KOPT-K1 (cell line): ENCODE data around the gene GDPD2.
"Not testable (repeated sequence)": the region's sequence is repeated elsewhere in the genome, so short reads cannot be mapped to it uniquely, and the experiment has no call there.

Experiments used
- H3K27ac ChIP-seq: fragments of 200-600 bp; sonication (generic); 2 replicates; pipeline ENCODE4 v1.5.1; 2016; ENCODE audit warnings: antibody characterized with exemption, mild to moderate bottlenecking, low read depth, low read length; ENCODE audit not compliant: poor library complexity, severe bottlenecking
- H3K36me3 ChIP-seq: fragments of 200-600 bp; sonication (generic); 2 replicates; pipeline ENCODE4 v1.5.1; 2017; ENCODE audit warnings: antibody characterized with exemption, mild to moderate bottlenecking, low read length, moderate library complexity; ENCODE audit not compliant: insufficient read depth
- H3K9me3 ChIP-seq: fragments of 200-600 bp; sonication (generic); 2 replicates; pipeline ENCODE4 v1.5.1; 2017; ENCODE audit warnings: antibody characterized with exemption, low read length, mild to moderate bottlenecking; ENCODE audit not compliant: insufficient read depth, poor library complexity, severe bottlenecking

Gene GDPD2

GRCh38 chrX:70422851-70423341 lies at the start of gene GDPD2:
Gene GDPD2 (plus strand): TSS chrX:70423314. CDS start chrX:70424985, 1,671 bp downstream.
- H3K27ac ChIP-seq: no peak within 1 kb of the TSS
- peaks cover 38% of the 10 kb centered on the region for H3K36me3 ChIP-seq
- no peaks in the 10 kb centered on the region for H3K9me3 ChIP-seq

GRCh38 chrX:70386235-70386634 lies 36.9 kb upstream of the GDPD2 start:
- peaks cover 97% of the 10 kb centered on the region for H3K36me3 ChIP-seq
- H3K9me3 ChIP-seq: no peaks in the 10 kb centered on the region
- H3K27ac ChIP-seq: no peak overlapping the region

GRCh38 chrX:70398899-70399298 lies 24.2 kb upstream of the GDPD2 start:
- peaks cover 72% of the 10 kb centered on the region for H3K36me3 ChIP-seq
- H3K27ac ChIP-seq: no peak overlapping the region
- no peaks in the 10 kb centered on the region for H3K9me3 ChIP-seq

- peaks cover 74% of the 10 kb centered on the region for H3K36me3 ChIP-seq
- H3K27ac ChIP-seq, H3K9me3 ChIP-seq: not testable (repeated sequence)
Observed at GRCh38 chrX:70400181-70400580, 22.9 kb upstream of the GDPD2 start.

- peaks cover 77% of the 10 kb centered on the region for H3K36me3 ChIP-seq
- H3K9me3 ChIP-seq: no peaks in the 10 kb centered on the region
- H3K27ac ChIP-seq: no peak overlapping the region
Observed at GRCh38 chrX:70402721-70403120, 20.4 kb upstream of the GDPD2 start.

GRCh38 chrX:70405003-70405402 lies 18.1 kb upstream of the GDPD2 start:
- no peak overlapping the region for H3K27ac ChIP-seq
- H3K36me3 ChIP-seq: peaks cover 85% of the 10 kb centered on the region
- H3K9me3 ChIP-seq: no peaks in the 10 kb centered on the region

- no peak overlapping the region for H3K27ac ChIP-seq
- H3K36me3 ChIP-seq: peaks cover 90% of the 10 kb centered on the region
Observed at GRCh38 chrX:70410921-70411320, 12.2 kb upstream of the GDPD2 start.

GRCh38 chrX:70411475-70411874 lies 11.6 kb upstream of the GDPD2 start:
- no peaks in the 10 kb centered on the region for H3K9me3 ChIP-seq
- peaks cover 88% of the 10 kb centered on the region for H3K36me3 ChIP-seq
- no peak overlapping the region for H3K27ac ChIP-seq

More at GRCh38 chrX:70410921-70411320, 12.2 kb upstream of the GDPD2 start:
- H3K9me3 ChIP-seq: no peaks in the 10 kb centered on the region

- Histone ChIP-seq H3K36me3 (peaks cover 51% of the 10 kb centered on the region), H3K9me3 (no peaks in the 10 kb centered on the region), H3K27ac (no peak overlapping the region)
Observed at GRCh38 chrX:70421618-70422017, 1.5 kb upstream of the GDPD2 start.

- Histone ChIP-seq H3K9me3 (no peaks in the 10 kb centered on the region), H3K36me3 (peaks cover 26% of the 10 kb centered on the region), H3K27ac (no peak overlapping the region)
Observed at GRCh38 chrX:70423936-70424675, 992 bp downstream of the GDPD2 start.

GRCh38 chrX:70424801-70425200 lies 1.7 kb downstream of the GDPD2 start:
- H3K36me3 ChIP-seq: peaks cover 19% of the 10 kb centered on the region
- no peak overlapping the region for H3K27ac ChIP-seq
- H3K9me3 ChIP-seq: no peaks in the 10 kb centered on the region

- Histone ChIP-seq H3K36me3 (peaks cover 1% of the 10 kb centered on the region; the same call in 1 of the 2 replicates), H3K9me3 (no peaks in the 10 kb centered on the region), H3K27ac (no peak overlapping the region)
Observed at GRCh38 chrX:70426286-70427278, 3.5 kb downstream of the GDPD2 start.

GRCh38 chrX:70427365-70427764 lies 4.3 kb downstream of the GDPD2 start:
- Histone ChIP-seq H3K9me3 (no peaks in the 10 kb centered on the region), H3K27ac (no peak overlapping the region), H3K36me3 (no peaks in the 10 kb centered on the region)

- Histone ChIP-seq H3K27ac (no peak overlapping the region), H3K9me3 (no peaks in the 10 kb centered on the region), H3K36me3 (no peaks in the 10 kb centered on the region)
Observed at GRCh38 chrX:70429759-70430158, 6.6 kb downstream of the GDPD2 start.
